NCI-H2196 treated with DMSO at 0.1 percent for 48 hours (cell line): ENCODE data around the gene PTPRN2.
"Not testable (repeated sequence)": the region's sequence is repeated elsewhere in the genome, so short reads cannot be mapped to it uniquely, and the experiment has no call there.

ENCODE experiments used
- DNase-seq: peaks from one replicate; lab custom pipeline; 2025; ENCODE audit not compliant: unreplicated experiment; lab: John Stamatoyannopoulos, UW

Gene PTPRN2

DNA sequence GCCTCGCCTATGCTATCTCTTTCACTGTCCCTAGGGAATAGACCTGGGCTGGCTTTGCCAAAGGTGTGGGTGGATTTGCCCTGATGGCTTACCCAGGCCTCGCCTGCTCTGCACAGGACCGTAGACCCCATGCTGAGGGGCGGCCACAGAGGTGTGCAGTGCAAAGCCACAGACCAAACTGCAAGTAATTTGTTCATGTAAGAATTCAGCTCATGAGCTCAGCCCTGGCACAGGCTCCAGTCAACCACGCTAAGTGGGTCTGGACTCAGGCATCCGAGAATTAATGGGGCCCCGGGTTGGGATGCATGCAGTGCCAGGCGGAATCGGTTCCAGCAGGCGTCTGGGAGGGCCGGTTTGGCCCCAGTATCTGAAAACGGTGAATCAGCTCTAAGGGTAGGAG is 805.6 kb downstream of the PTPRN2 start:
- DNase-seq = no peak

DNA sequence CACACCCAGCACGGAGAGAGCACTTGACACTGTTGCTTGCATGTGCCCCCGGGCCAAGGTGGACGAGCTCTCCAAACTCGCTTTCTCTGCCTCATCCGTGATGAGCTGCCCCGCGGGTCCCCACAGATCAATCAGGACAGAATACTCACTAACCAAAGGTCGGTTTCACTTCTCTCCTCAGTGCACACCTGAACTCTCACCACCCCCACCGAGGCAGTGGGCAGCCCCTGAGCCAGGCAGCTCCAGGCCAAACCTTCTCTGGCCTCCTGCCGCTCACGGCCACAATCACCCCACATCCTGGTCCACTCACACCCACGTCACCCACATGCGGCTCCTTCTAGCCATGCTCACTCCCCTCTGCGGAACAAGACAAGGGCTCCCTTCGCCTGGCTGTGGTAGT is 806.9 kb downstream of the PTPRN2 start:
- no peak for DNase-seq

DNA sequence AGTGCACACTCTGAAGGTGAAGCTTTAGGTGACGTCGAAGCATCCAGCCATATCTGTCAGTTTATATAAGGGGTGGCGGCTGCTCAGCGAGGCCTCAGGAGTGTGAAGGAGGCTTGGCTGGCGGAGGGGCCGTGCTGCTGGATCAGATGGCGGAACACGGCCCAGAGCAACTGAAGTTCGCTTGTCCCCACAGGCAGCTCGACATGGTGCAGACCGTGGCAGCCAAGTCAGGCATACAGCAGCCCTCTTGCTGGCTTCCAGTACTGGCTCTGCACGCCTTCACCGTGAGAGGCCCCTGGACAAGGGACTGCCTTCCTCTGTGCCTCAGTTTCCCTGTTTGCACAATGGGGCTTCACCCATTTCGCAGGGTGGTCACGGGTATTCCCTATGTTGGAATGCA is 807.3 kb downstream of the PTPRN2 start:
- DNase-seq = no peak

DNA sequence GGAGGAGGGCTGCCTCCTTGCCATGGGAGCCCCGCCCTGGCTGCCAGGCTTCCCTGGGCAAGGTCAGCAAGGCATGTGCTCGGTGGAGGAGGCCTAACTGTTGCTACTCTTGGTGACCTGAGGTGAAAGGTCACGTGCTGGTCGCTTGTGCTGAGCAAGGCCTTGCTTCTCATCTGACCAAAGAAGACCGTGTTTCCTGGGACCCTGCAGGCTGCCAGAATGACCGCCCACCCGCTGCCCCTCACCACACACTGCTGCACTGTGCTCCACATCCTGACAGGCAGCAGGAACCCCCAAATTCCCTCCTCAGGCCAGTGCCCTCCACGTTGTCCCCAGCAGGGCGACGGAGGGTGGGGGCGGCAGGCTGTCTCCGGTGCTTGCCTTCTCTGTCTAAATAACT is 808.4 kb downstream of the PTPRN2 start:
- DNase-seq = no peak

DNA sequence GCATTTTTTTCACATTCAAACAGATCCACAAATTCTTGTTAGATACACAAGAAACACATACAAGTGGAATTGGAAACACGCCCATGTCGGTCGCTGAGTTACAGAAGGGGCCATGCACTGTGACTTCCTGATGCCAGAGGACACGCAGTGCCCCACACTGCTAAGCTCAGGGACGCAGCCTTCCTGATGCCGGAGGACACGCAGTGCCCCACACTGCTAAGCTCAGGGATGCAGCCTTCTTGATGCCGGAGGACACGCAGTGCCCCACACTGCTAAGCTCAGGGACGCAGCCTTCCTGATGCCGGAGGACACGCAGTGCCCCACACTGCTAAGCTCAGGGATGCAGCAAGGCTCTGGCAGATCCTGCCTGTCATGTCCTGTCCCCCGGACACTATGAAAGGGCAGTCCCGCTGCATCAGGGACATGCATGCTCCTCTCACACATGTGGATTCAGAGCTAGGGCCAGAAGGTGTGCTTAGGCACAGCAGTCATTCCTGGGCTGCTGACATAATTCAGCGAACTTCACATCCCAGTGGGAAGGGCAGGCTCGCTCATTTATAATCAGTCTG is 810.3 kb downstream of the PTPRN2 start:
- DNase-seq = not testable (repeated sequence)

DNA sequence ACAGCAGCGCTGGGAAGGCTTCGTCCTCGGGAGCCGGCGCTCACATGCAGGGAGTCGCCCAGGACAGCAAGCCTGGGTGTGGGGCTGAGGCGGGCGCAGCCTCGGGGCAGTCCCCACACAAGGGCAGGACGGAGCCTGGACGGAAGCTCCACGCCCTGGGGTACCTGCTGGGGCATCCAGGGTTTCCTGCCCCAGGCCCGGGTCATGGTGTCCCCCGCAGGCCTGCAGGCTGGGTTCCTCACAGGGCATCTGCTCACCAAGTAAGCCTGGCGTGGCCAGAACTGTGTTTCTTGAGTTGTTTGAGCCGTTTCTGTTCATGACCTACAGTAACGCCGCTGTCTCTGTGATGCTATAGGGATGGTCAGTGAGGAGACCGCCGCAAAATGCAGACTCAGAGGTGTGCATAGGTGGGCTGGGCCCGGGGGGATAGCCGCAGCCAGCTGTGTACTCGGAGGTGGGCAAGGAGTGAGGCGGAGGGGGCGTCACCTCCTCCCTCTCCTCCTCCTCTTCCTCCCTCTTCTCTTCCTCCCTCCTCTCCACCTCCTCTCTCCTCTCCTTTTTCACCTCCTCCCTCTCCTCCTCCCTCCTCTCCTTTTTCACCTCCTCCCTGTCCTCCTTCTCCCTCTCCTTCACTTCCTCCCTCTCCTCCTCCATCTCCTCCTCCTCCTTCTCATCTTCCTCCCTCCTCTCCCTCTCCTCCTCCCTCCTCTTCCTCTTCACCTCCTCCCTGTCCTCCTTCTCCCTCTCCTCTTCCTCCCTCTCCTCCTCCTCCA is 811.9 kb downstream of the PTPRN2 start:
- DNase-seq = no peak

DNA sequence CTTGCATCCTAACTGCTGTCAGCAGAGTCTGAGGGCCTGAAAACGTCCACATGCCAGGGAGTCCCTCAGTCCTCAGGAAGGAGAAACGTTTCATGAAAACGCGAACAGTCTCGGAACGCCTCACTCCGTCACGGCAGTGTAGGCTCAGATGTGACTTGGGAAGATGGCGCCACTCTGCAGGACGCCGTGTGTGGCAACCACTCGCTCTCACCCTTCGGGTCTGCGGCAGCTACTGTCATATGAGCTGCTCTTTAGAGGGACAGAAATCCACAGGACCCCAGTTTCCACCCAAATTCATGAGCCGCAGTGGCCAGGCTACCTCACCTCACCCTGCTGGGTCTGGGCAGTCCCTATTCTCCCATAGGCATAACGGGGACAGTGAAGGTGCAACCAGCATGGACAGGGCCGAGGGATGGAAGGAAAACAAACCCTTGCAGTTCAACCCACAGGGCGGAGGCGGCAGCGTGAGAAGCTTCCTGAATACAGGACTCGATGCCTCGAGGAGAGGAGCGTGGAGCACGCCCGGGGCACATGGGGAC is 812.5 kb downstream of the PTPRN2 start:
- no peak for DNase-seq

DNA sequence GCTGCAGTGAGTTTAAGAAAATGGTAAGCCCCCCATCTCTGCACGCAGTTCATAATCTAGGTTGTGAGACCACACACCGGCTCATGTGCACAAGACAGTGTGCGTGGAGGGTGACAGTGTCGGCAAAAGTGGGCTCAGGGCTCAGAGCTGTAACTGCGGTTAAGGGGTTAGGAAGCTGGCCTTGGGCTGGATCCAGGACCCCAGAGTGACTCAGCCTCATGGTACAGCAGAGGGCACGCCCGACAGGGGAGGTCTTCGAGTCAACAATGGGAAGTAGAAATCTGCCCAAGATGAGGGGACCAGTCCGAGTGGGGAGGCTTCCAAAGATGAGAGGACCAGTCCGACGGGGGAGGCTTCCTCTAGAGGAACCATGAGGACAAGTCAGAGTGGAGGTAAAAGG is 813.1 kb downstream of the PTPRN2 start:
- no peak for DNase-seq

DNA sequence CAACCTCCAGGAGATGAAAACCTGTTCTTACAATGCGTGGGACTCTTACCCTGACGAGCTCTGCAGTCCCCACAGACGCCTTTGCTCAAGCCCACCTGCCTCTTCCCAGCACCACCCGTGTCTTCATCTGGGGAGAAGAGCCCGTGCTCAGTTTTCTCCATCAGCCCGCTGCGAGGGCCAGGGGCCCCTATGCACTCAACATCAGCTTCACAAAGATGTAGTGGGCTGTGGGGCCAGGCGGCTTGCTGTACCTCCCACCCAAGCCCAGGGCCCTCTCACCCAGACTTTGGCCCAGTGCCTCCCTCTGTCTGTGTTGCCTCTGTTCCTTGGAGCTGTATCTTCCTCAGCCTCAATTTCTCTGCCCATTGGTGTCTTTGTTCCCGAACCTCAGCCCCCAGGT is 814.3 kb downstream of the PTPRN2 start:
- no peak for DNase-seq

DNA sequence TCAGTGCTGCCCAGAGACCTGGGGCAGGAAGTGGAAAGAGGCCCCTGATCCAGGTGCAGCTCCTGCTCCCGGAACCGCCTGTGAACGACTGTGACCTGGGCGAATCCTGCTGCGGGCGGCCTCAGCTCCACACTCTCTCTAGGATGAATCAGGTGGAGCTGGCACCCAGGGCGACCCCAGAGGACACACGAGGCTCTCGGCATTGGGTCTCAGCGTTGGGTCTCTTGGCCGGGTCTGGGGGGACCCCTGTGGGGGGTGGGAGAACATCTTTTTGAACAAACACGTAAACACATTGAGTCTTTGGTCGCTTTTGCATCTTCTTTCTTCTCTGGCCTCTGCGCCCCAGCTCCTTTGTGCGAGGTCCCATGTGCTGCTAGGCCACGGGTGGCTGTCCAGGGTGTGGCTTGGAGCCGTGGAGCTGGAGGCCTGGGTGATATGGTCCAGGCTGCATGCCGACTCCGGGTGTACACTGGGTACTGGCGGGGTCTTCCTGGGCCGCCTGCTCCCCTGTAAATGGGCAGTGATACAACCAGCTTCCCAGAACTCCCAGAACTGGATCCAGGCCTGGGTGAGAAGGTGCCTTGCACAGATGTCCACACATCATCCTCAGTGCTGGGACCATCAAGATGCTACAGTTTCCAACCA is 815.0 kb downstream of the PTPRN2 start:
- DNase-seq = no peak

DNA sequence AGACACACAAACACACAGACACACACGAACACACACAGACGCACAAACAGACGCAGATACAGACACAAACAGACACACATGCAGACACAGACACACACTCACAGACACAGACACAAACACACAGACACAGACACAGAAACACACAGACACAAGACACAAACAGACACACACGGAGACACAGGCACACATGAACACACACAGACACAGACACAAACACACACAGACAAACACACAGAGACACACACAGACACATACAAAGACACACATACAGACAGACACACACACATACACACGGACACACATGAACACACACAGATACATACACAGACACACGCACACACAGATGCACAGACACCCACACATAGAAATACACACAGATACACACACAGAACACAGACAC is 815.9 kb downstream of the PTPRN2 start:
- no peak for DNase-seq

DNA sequence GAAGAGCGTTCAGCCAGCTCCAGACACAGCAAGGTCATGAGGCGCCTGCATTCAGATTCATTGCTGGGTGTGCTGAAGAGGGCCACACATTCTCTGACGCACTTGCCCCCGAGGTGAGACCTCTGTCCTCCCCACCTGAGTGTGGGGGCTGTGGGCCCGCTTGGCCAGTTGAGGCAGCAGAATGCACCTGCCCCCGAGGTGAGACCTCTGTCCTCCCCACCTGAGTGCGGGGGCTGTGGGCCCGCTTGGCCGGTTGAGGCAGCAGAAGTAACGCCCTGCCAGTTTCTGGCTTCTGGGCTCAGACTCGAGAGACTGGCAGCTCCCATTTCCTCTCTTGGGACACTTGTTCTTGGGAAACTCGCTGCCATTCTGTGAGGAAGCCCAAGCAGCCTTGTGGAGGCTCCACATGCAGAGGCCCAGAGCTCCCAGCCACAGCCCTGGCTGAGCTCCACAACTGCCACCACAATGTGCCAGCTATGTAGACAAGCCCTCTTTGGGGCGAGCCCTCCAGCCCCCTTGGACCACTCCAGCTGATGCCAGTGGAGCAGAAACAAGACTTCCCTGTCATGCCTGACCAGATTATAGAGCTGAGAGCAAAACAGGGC is 816.8 kb downstream of the PTPRN2 start:
- no peak for DNase-seq

DNA sequence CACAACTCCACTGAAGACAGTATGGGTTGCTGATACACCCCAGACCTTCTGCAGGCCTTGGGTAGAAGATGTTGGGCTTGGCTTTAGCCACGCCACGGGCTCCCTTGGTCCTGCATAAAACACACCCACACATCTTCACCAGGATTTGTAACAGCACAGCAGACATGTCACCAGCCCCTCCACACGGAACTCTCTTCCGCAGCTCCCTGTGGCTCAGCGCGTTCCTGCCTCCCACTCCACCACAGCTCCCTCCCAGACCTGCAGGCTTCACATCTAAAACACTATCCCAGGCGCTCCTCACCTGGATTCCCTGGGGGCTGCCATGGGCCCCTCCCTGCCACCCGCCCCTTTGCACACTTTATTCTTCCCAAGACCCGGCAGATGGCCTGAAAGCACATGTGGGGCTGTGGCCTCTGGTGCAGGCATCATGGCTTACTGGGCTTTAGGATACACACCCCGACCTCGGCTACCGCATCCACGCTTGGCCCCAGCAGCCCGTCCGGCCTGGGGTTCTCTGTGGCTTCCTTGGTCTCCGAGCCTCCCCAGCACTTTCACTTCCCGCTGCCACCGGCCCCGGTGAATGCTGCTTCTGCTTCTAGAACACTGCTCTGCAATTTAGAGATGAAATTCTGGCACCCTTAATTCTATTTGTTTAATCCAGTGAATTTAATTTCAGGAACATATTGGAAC is 818.0 kb downstream of the PTPRN2 start:
- DNase-seq = no peak

DNA sequence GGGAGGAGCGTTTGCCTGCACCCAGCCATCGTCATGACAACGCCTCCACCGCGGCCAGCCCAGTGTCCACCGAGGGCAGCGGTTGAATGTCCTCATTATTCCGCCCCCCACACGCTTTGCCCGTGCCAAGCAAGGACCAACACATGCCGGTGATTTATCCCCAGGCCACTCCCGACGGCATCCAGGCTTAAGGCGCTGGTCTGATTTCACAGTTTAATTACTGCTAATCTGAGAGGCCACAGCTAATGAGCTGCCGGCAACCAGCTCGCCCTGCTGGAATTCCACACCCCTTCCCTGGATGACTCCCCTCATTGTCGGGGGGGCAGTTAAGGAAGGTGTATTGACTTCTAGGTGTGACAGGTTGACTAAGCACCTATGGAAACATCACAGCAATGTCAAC is 818.5 kb downstream of the PTPRN2 start:
- no peak for DNase-seq

DNA sequence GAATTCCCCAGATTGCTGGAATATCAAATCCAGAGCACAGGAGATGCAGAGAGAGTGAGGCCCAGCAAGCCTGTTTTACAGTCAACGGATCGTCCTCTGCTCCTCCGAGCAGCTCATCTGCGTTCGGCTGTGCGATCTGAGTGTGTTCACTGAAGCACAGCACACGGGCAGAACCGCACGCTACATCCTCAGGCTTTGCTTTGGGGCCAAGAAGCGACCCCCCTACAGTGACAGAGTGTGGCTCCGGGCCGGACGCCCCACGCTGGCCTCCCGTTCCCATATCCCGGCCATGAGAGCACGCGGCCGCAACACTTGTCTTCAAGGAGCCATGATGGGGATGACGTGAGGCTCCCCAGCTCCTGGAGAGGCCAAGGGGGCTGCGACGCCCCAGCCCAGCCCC is 819.4 kb downstream of the PTPRN2 start:
- no peak for DNase-seq

DNA sequence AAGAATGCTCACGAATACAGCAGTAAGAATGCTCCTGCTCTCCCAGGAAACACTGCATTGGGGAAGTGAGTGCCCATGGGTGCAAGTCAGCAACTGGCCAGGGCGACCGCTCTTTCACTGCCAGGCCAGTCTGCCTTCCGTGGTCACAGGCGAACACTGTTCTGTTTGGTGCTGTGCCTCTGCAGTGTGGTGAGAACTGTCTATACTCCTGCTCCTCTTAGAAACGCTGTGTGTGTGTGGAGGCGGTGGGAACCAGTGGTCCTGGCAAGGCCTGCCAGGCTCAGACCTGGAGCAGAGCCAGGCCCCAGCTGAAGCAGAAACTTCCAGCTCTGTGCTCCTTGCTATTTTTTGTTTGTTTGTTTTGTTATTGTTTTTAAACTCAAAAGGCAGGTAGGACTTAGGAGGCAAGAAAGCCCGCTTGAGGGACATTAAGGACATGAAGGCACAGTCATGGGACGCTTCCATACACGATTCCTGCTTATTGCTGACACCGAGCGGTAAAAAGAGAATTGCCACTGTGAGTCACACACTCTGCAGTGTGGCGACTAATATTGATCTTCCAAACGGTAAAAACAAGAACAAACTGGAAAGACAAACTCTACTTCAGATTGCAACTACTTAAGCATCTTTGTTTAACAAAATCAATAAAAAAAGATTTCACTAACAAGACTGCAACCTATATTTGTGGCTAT is 820.0 kb downstream of the PTPRN2 start:
- no peak for DNase-seq

DNA sequence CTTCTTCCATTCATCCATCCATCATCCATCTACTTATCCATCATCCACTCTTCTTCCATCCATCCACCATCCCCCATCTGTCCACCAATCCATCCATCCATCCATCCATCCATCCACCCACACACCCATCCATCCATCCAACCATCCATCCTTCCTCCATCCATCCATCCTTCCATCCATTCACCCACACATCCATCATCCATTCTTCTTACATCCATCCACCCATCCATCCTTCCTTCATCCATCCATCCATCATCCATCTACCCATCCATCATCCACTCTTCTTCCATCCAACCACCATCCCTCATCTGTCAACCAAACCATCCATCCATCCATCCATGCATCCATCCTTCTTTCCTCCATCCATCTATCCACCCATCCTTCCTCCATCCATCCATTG is 821.5 kb downstream of the PTPRN2 start:
- no peak for DNase-seq

DNA sequence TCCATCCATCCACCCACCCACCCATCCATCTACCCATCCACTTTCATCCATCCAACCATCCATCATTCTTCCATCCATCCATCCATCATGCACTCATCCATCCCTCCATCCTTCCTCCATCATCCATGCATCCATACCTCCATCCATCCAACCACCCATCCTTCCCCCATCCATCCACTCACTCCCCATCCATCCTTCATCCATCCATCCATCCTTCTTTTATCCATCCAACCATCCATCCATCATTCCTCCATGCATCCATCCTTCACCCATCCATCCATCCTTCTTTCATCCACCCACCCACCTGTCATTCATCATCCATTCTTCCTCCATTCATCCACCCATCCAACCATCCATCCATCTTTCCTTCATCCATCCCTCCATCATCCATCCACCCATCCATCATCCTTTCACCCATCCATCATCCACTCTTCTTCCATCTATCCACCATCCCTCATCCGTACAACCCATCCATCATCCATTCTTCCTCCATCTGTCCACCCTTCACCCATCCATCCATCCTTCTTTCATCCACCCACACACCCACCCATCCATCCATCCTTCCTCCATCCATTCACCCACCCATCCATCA is 822.6 kb downstream of the PTPRN2 start:
- DNase-seq = no peak

DNA sequence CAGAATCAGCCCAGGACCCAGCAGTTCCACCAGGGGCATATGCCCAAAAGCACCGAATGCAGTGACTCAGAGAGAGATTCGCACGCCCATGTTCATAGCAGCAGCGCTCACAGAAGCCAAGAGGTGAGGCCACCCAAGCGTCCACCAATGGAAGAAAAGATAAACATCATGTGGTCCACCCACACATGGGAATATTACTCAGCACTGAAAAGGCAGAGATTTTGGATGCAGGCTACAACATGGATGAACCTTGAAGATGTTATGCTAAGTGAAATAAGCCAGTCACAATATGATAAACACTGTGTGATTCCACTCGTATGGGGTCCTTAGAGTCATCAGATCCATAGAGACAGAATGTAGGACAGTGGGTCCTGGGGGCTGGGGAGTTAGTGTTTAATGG is 823.4 kb downstream of the PTPRN2 start:
- no peak for DNase-seq

DNA sequence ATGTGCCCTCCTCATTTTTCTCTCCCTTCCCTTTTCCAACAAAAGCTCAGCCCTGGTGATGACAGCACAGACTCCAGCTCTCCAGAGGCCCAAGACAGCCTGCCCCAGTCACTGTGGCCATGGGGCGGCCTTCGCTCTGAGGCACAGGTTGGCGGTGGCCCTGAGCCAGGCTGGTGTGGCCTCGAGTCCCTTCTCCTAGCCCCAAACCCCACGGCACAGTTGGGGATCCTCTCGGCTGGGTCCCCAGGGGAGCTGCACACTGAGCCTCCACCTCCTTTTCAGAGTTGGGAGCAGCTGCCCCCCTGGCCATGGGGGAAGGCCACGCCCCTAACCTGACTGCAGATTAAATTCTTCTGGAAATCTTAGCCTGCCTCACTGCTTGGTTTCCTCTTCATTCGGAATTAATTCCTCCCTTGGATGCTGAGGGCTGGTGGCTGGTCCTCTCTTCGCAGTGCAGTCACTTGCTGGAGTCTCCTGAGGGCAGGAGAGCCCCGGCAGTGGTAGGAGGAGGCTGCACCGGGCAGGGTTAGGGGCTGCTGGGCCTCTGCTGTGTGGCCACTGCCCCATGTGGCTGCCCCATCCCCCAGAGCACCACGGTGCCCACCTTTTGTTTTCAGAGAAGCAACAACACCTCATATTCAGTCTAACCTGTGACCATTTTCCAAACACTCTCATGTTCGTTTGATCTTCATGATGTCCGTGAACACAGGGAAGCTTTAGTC is 824.2 kb downstream of the PTPRN2 start:
- no peak for DNase-seq
